Measurements from ENCODE around the gene PAPPA2. TPM values are rescaled to one million over a fixed set of nuclear protein-coding genes. Genes with fewer than 3 reads are reported as not detected.

Gene PAPPA2
- total and polyA plus RNA-seq, 2 of the 8 experiments (the other 6 are each of a cell fraction or from before 2014, with no cell fraction given), result 0.08 to 0.88 TPM

DNA sequence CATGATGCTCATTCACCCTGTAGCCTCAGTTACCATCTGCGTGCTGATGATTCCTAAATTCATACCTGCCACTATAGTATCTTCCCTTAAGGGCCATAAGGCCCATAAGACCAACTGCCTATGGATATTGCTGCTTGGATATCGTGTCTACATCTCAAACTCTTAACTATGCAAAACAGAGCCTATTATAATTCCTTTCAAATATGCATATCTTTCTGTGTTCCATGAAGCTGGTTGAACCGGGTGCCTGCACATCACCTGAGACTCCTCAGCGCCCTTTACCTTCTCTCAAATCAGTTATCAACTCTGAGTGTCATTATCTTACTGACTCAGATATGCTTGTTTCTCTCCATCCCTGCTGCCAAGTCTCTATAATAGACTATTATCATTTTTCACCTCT, 311.2 kb downstream of the PAPPA2 start (continued):
- TF ChIP-seq CBX5 (IDR thresholded peaks at IDR 0.05; ENCODE audit: low read depth, low read length) (no peak), CTBP2 (IDR thresholded peaks at IDR 0.05; ENCODE audit: borderline replicate concordance, insufficient read depth, insufficient read length, low read length) (no peak), HDAC2 (IDR thresholded peaks at IDR 0.05; ENCODE audit: borderline replicate concordance in 1 of 2, low read depth in 2 of 2, low read length in 2 of 2) (no peak), SP4 (IDR thresholded peaks at IDR 0.05; ENCODE audit: low read length) (no peak), SRF (IDR thresholded peaks at IDR 0.05; ENCODE audit: low read depth, low read length) (no peak), RXRA (IDR thresholded peaks at IDR 0.05; ENCODE audit: insufficient read depth, low read depth, low read length) (no peak), EP300 (IDR thresholded peaks at IDR 0.05; ENCODE audit: borderline replicate concordance in 1 of 2, low read depth in 2 of 2, low read length in 2 of 2) (no peak)
